GM18870 (cell line): ENCODE results near the gene CAMKK1.

ENCODE experiments used
- ATAC-seq: cut with Tn5 transposase; IDR thresholded peaks from one replicate; pipeline ENCODE4 v1.9.1; 2021; ENCODE audit warnings: moderate library complexity; ENCODE audit not compliant: unreplicated experiment

The CAMKK1 gene

GRCh38 chr17:3897731-3898130 is 4.9 kb upstream of the CAMKK1 start:
- no peak for ATAC-seq

GRCh38 chr17:3896968-3897235 is 4.0 kb upstream of the CAMKK1 start:
- ATAC-seq = no peak

- no peak for ATAC-seq
Measured at GRCh38 chr17:3896108-3896967, 3.5 kb upstream of the CAMKK1 start.

DNA sequence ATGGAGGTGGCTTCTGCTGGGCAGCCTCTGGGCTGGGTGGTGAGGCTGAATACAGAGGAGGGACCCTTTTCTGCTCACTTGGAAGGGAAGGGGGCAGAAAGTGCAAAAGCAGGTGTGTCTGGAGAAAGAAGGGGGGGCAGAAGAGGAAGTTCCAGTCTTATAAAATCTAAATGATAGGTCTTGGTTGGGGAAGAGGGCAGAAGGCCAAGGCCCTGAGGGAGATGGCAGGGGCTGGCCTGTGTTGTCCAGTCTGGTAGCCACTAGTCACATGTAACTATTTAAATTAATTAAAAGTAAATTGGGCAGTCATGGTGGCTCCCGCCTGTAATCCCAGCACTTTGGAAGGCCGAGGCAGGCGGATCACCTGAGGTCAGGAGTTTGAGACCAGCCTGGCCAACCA is 2.5 kb upstream of the CAMKK1 start:
- no peak for ATAC-seq

- ATAC-seq = no peak
Measured at GRCh38 chr17:3894911-3895343, 2.1 kb upstream of the CAMKK1 start.

- no peak for ATAC-seq
Measured at GRCh38 chr17:3894188-3894587, 1.3 kb upstream of the CAMKK1 start.

DNA sequence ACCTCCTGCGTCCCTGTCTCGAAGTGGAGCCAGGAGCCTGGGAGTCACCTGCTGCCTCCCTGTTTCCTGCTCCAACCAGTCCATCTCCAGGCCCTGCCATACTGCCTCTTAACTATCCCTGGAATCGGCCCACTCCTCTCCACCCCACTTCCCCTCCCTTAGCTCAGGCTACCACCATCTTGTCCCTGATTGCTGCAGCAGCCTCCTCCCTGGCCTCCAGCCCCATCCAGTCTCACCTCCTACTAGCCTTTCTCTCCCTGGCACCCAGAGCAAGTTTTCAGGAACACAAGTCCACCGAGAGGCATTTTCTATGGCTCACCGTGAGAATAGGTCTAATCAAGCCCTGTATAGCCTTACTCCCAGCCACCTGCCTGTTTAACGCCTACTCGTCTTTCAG is 865 bp upstream of the CAMKK1 start:
- no peak for ATAC-seq

GRCh38 chr17:3892095-3892998 is 506 bp downstream of the CAMKK1 start:
- no peak for ATAC-seq

DNA sequence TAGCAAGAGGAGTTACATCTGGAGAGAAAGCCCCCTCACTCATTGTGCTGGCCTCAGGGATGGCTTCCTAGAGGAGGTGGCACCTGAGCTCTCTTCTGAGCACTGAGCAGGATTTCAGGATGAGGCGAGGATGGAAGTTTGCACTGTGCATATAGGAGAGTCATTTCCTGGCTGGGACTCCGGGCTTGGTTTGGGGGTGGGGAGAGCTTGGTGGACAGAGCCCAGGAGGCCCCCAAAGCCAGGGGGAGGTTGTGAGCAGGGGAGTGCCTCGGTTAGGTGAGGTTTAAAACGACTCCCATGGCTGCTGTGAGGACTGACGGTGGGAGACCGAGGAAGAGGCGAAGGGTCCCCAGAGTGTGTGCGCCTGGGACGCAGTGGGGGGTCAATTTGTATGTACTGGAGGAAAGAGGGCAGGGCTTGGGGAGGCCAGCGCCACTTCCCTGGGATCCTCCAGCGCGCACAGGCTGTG is 1.2 kb downstream of the CAMKK1 start:
- ATAC-seq = no peak

DNA sequence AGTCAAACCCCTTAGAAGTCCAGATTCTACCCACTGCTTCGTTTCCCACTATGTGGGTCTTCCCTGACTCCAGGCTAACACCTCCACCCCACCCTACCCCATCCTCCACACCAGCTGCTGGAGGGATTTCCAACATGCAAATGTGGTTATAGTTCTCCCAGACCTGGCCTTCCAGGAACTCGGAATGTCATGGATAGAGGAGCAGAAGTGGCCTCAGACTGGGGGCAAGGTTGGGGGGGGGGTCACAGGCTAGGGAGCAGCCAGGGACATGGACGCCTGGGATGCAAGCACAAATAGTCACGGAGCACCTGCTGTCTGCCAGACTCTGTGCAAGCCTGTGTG is 2.0 kb downstream of the CAMKK1 start:
- no peak for ATAC-seq

GRCh38 chr17:3890082-3890877 is 2.6 kb downstream of the CAMKK1 start:
- ATAC-seq = no peak

- no peak for ATAC-seq
Measured at GRCh38 chr17:3889325-3890012, 3.4 kb downstream of the CAMKK1 start.

- ATAC-seq = no peak
Measured at GRCh38 chr17:3888343-3889171, 4.3 kb downstream of the CAMKK1 start.

DNA sequence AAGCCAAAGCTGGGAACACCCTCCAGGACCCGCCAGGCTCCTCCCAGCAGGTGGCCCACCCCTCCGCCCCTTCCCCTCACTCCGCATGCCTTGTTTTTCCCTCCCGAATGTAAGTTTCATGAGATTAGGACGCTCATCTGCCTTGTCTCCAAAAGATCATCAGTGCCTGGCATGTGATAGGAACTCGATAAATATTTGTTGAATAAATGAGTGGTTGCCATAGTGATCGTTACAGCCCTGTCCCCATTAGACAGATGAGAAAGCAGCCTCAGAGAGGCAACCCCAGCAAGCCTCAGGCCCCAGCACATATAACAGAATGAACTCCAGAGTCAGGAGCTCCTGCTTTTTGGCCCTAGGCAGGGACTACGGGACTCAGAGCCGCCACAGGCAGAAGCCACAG is 5.0 kb downstream of the CAMKK1 start:
- ATAC-seq = no peak

DNA sequence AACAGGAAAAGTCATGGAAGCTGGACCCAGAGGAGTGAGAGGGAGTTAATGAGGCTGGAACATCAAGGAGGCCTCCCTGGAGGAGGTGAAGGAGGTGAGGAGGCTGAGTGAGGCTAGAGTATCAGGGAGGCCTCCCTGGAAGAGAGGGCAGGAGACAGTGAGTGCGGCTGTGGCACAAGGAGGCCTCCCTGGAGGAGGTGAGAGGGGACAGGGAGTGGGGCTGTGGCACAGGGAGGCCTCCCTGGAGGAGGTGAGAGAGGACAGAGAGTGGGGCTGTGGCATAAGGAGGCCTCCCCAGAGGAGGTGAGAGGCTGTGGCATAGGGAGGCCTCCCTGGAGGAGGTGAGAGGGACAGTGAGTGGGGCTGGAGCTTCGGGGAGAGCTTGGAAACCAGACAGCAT is 5.5 kb downstream of the CAMKK1 start:
- no peak for ATAC-seq

- no peak for ATAC-seq
Measured at GRCh38 chr17:3886776-3887175, 6.1 kb downstream of the CAMKK1 start.

DNA sequence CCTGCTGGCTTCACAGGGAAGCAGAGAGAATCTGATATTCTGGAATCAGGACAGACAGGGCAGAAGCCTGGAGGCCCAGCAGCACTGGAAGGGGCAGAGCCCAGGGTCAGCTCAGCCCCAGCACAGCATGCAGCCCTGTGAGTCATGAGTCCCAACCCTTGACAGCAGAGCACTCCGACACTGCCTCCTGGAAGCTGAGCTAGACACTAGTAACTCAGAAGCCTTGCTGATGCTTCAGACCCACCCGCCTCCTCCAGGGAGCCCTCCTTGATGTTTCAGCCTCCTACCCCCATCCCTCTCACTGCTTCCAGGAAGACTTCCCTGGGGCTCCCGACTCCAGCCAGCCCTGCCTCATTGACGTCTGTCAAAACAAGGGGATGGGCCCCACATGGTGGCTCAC is 6.9 kb downstream of the CAMKK1 start:
- no peak for ATAC-seq

DNA sequence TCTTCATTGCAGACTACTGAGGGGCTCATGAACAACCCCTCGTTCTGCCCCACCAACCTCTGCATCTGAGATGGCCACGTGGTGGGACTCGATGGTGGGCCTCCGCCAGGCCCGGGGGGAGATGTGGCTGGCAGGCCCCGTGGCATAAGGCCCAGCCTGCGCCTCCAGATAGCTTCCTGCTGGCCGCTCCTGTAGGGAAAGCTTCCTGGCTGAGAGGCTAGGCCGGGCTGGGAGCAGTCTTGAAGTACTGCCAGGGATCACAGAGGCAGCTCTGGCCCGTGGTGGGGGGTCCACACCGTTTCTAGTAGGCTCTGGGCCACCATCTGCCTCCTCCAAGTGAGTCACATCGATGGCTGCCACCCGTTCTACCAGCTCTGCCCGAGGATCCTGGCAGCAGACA is 7.6 kb downstream of the CAMKK1 start:
- no peak for ATAC-seq

- ATAC-seq = no peak
Measured at GRCh38 chr17:3884188-3884587, 8.7 kb downstream of the CAMKK1 start.

- no peak for ATAC-seq
Measured at GRCh38 chr17:3882276-3882675, 10.6 kb downstream of the CAMKK1 start.
